H1 (cell line): ENCODE measurements around the gene GRK3. TPM values are rescaled to one million over a fixed set of nuclear protein-coding genes. Genes with fewer than 3 reads are reported as not detected.

Experiments used
- BCL11A ChIP-seq, 2 experiments: IDR thresholded peaks; one replicate each; pipeline ENCODE4 v1.6.1; 2011; ENCODE audit warnings: low read depth in 2 of 2, low read length in 2 of 2, mild to moderate bottlenecking in 2 of 2
- CBX8 ChIP-seq: fragments of 300-800, 300-1000 bp; sonication (generic); IDR thresholded peaks from 2 replicates; pipeline ENCODE4 v1.7.1; 2016; ENCODE audit warnings: low read depth, low read length, borderline replicate concordance
- polyA plus RNA-seq, 7 experiments: library from polyadenylated mRNA; depleted of rRNA in 3 of 7; stranded (reverse) in 5 of 7; unstranded in 2 of 7; fragments of >200 nt in 5 of 7; fragments of 200-250 nt in 2 of 7; gene quantifications; 1 replicate in 5 of 7; 2 replicates in 1 of 7; 4 replicates in 1 of 7; pipeline versions ENCODE4 v1.2.1 to v1.2.3, GENCODE V29; 2011 to 2013; ENCODE audit warnings: missing spikeins in 2 of 7, mixed read lengths in 2 of 7
- total RNA-seq: library from RNA; stranded (reverse); fragmentation: NEBNext Ultra II Directional; extraction: Animal tissue kit (Norgen Biotek cat#: 25700); gene quantifications from 2 replicates; pipeline ENCODE4 v1.2.1, GENCODE V29; 2021

GRK3 gene
- total and polyA plus RNA-seq, 2 of the 8 experiments (the other 6 are each of a cell fraction or from before 2014, with no cell fraction given) = 7.5 to 35.3 TPM

DNA sequence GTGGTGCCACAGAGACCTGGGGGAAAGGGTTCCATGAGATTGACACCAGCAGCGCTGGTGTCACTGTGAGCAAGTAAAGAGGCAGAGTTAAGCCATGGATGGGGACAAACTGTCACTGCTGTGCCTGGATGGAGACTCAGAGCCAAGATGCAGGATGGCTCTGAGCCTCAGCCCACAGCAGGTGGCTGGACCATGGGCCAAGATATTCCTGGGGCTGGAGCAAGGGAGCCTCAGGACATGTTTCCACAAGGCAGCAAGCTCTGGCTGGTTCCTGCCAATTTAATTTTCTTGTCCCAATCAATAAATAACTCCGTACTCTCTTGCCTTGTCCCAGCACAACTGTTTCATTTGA, 200.5 kb downstream of the GRK3 start (continued):
- TF ChIP-seq BCL11A (IDR thresholded peaks at IDR 0.05; ENCODE audit: low read depth in 2 of 2, low read length in 2 of 2) = no peak
- no peak for TF ChIP-seq CBX8
- TF ChIP-seq, all 59 proteins: peak for 0
